GM12891 (cell line): ENCODE measurements around the gene GMPPA.
A peak's percentile ranks its signal among the peaks of the same experiment; 100 is the strongest.

Source experiments
- DNase-seq: peaks from one replicate; pipeline ENCODE4 v3.0.0; 2011; ENCODE audit warnings: low spot score; ENCODE audit not compliant: insufficient read length
- FAIRE-seq: peaks from 2 replicates; lab custom pipeline; 2011; peaks lifted over from hg19 to GRCh38; lab: Jason Lieb, UNC
- PAX5 ChIP-seq: IDR thresholded peaks from 2 replicates; pipeline ENCODE4 v1.6.1; 2011; ENCODE audit warnings: low read length, moderate library complexity, mild to moderate bottlenecking; ENCODE audit not compliant: insufficient read depth, severe bottlenecking
- POLR2A ChIP-seq: IDR thresholded peaks from 2 replicates; pipeline ENCODE4 v1.6.1; 2011; ENCODE audit warnings: low read depth, low read length, control low read depth
- POLR2AphosphoS5 ChIP-seq: IDR thresholded peaks from 2 replicates; pipeline ENCODE4 v1.6.1; 2011; ENCODE audit warnings: low read depth, low read length, control low read depth
- POU2F2 ChIP-seq: IDR thresholded peaks from 2 replicates; pipeline ENCODE4 v1.6.1; 2011; ENCODE audit warnings: low read depth, mild to moderate bottlenecking, control low read depth, low read length, moderate library complexity
- SPI1 ChIP-seq: IDR thresholded peaks from 2 replicates; pipeline ENCODE4 v1.6.1; 2011; ENCODE audit warnings: low read depth, low read length, control low read depth
- TAF1 ChIP-seq: IDR thresholded peaks from 2 replicates; pipeline ENCODE4 v1.6.1; 2011; ENCODE audit warnings: low read depth, low read length, control low read depth

Gene GMPPA

DNA sequence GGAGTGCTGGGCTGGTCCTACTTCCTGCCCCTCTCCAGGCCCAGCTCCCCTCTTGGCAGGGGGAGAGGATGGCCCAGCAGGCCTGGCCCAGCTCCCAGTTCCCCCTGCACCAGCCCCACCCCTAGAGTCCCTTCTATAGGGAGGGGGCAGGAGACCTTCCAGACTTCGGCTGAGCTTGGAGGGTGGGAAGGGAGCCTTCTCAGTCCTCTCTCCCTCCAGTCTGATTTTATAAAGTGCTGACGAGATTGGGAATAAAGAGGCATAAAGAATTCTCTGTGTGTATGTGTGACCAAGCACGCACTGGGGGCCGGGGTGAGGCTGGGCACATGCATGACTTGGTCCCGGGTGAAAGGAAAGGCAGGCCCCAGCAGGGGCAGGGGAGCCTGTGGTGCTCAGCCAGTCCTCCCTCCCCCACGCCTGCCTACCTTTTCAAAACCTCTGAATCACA is 39.8 kb downstream of the GMPPA start:
- DNase-seq = no peak
- TF ChIP-seq PAX5 = no peak
- no peak for TF ChIP-seq POLR2A
- TF ChIP-seq POU2F2 = no peak
- no peak for TF ChIP-seq TAF1
- no peak for TF ChIP-seq POLR2AphosphoS5
- no peak for TF ChIP-seq SPI1
- FAIRE-seq = no peak

DNA sequence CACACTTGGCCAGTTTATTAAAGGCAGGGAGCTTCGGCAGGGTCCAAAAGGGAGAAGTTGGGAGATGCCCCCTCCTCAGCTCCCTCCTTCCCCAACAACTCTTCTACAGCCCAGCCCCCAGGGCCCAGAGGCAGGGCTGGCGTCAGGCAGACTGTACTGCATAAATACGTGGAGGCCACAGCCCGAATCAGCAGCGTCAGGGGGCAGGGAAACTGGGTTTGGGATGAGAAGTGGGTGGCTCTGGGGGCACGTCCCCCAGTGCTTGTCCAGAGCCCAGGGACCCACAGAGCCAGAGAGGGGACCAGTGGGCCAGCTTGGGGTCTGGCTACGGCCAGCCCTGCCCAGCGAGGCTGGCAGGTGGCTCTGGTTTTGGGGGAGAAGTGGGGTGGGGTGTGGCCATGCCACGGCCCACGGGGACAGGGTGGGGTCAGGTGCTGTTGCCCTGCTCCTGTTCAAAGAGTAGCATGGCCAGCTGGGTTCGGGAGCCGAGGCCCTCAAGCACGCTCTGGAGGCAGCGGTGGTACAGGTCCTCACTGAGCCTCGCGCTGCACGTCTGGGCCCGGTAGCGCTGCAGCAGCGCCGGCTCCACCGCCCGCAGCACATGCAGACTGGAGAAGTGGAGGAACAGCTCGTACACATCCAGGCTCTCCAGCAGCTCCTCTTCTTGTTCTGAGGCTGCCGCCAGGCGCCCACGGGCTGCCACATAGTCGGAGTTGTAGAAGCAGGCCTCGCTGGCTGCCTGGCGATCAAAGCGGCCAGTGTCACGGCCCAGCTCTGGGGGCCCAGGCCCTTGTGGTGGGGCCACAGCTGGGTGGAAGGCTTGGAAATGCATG is 40.5 kb downstream of the GMPPA start:
- DNase-seq = no peak
- TF ChIP-seq PAX5 (no peak), POLR2A (no peak), TAF1 (no peak), POU2F2 (no peak), SPI1 (no peak), POLR2AphosphoS5 (no peak)
- FAIRE-seq = no peak

DNA sequence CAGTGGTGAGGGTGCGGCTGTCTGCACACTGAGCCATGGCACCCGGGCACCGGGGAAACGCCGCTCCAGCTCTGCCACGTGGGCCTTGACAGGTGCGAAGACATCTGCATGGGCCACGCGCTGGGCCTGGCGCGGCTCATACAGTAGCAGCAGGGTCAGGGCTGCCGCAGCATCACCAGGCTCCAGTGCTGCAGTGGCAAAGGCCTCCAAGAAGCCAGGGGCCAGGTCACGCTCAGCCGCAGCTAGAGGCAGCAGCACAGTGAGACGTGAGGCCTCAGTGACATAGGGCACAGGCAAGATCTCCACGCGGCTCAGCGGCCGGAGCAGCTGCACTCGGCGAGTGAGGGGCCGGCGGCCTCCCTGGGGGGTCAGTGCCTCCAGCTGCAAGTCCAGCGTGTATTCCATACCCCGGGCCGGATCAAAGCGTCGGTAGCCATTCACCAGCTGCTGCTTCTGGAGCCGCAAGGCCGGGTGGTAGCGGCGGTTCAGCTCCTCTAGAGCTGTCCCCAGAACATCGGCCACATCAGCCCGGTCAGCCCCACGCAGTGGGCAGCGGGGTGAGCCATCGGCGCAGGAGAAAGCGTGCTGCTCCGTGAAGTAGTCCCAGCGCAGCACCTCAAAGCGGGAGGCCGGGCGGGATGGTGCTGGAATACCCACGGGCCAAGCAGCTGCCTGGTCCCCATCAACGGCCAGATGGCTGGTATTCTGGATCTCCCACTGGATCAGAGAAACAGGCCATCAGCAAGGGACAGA is 41.4 kb downstream of the GMPPA start:
- no peak for FAIRE-seq
- DNase-seq = no peak
- TF ChIP-seq PAX5 (no peak), POLR2AphosphoS5 (no peak), SPI1 (no peak)

DNA sequence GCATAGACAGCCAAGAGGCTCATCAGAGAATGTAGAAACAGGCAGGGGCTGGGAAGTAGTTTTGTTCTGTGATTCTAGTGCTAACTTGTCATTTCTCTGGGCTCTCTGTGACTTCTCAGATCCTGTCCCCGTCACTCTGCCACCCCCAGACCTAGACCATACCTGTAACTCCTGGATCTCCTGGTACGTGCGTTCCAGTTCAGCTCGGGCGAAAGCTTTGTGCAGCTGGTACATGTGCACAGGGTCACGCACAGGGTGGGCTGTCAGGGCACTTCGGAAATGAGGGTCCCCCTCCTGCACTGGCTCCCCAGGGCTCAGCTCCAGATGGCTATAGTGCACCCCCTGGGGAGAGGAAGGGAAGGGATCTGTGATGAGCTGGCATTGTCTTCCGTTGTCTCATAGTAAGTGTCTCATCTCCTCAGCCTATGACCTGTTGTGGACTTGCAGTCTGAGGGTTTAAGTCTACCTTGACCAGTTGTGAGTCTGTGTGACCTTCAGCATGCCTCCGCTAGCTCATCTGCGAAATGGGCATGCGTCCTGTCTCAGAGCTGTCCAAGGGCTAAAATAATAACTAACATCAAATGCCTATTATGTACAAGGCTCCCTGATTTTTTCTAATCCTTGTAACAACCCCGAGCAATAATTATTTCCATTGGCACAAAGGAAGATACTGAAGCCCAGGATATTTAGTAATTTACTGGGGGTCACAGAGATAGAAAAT is 42.3 kb downstream of the GMPPA start:
- no peak for DNase-seq
- FAIRE-seq = no peak
- TF ChIP-seq SPI1 (no peak), POLR2A (no peak), TAF1 (no peak), PAX5 (no peak), POU2F2 (no peak), POLR2AphosphoS5 (no peak)

DNA sequence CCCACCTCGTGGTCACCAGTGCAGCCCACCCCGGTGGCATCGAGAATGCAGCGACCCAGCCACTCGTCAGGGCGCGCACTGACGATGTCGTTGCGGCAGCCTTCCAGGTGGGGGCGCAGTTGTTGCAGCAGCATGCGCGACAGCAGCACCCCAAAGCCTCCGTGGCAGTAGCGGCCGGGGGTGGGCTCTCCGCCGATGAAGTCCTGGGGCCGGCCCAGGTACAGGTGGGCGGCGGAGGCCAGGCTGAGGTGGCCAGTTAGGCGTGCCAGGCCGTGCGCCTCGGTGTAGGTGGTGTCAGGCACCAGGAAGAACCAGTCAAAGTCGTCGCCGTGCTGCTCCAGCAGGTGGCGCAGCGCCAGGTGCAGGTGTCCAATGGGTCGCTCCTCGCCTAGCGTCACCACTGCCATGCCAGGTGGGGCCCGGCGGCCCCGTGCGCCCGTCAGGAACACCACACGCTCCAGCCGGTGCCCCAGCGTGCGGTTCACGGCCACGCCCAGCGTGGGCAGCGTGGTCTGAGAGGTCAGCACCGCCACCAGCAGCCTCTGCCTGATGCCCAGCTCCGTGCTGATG is 43.0 kb downstream of the GMPPA start:
- DNase-seq (peak; percentile 93), FAIRE-seq (peak; percentile 100)
- TF ChIP-seq PAX5 = no peak
- TF ChIP-seq TAF1 = no peak
- TF ChIP-seq SPI1 = no peak
- no peak for TF ChIP-seq POLR2A
- no peak for TF ChIP-seq POLR2AphosphoS5
- no peak for TF ChIP-seq POU2F2

DNA sequence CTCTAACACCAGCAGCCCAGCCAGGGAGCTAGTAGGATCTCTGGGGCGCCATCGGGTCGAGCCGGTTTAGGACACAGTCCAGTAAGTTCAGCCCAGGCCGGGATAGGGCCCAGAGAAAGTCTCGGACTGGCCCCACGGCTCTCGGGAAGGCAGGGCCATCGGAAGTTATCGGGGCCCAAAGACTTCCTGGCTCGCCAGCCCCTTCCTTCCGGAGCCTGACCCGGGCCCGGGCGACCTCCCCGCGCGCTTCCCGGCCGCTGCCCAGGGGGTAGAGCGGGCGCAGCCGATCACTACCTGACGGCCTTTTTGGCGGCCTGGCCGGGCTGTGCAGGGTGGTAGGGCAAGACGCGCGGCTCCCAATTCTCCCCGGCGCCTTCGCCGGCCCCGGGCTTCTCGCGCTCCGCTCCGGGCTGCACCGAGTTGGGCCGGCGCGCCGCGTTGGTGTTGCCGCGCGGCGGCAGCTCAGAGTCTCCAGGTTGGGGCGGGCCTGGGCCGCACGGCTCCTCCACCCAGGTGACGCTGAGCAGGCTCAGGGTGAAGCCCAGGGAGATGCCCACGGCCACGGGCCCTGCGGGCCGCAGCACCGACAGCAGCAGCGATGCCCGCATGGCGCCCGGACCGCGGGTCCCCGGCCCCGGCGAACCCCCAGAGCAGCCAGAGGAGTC is 44.4 kb downstream of the GMPPA start:
- no peak for TF ChIP-seq POLR2A
- TF ChIP-seq POU2F2 = no peak
- TF ChIP-seq SPI1 = no peak
- no peak for TF ChIP-seq POLR2AphosphoS5
- no peak for TF ChIP-seq PAX5
- no peak for TF ChIP-seq TAF1
- DNase-seq = peak; percentile 56
- peak; percentile 67 for FAIRE-seq

DNA sequence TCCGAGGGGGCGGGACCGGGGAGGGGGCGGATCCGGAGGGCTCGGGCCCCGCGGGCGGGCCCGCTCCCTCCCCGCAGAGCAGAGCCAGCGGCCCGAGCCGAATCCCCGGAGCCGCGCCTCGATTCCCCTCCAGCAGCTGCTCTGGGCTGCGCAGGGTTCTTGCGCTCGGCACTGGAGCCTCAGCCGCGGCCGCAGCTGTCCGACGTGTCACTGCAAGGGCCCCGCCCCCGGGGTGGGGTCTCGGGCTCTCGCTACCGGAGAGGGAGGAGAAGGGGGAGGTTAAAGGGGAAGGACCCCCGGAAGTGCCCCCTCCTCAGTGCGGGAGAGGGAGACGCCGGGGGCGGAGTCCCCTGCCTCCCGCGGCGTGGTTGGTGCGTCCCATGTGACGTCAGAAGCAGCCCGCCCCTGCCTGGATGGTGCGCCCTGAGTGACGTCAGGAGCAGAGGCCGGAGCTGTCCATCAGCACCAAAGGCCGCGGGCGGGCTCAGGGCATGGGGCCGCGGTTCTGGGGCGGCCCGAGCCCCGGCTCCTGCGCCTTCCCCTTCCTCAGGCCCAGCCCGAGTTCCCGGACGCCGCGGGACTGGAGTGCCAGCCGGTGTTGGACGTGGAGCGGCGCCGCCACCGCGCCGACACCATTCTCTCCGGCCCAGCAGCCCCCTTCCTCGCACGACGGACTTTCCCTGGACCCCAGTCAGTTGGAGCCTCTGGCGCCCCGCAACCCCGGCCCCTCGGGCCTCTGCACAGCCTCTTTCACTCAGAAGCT is 45.1 kb downstream of the GMPPA start, which contains the start of the genes CHPF and TMEM198:
Gene CHPF, minus strand, starts transcription at position 214 of the 763 bp plus-strand sequence. CDS start 271 bp downstream, outside the sequence.
Gene TMEM198, plus strand, starts transcription at position 433 of the 763 bp plus-strand sequence. CDS start 700 bp downstream, outside the sequence.
- no peak for TF ChIP-seq TAF1
- TF ChIP-seq SPI1 = no peak
- TF ChIP-seq POLR2AphosphoS5 = no peak
- no peak for TF ChIP-seq PAX5
- no peak for TF ChIP-seq POLR2A
- no peak for TF ChIP-seq POU2F2
- DNase-seq (peak; percentile 99), FAIRE-seq (peak; percentile 97)

DNA sequence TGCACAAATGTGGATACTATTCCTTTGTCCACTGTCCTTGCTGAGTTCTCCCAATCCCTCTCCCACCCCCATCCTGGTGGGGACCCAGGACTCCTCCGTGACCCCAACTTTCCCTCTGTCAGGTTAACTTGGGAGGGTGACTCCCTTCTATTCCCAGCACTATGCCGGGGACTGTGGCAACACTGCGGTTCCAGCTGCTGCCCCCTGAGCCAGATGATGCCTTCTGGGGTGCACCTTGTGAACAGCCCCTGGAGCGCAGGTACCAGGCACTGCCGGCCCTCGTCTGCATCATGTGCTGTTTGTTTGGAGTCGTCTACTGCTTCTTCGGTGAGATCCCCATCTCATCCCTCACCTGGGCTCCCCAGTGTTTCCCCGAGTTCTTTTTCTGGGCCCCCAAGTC is 45.9 kb downstream of the GMPPA start:
- DNase-seq (no peak), FAIRE-seq (no peak)

More for the DNA sequence above, 45.9 kb downstream of the GMPPA start:
- TF ChIP-seq TAF1 (no peak), POU2F2 (no peak), SPI1 (no peak), PAX5 (no peak), POLR2A (no peak), POLR2AphosphoS5 (no peak)
